AG10803 (cell line): ENCODE data around the gene NELL1.

ENCODE experiments used
- DNase-seq: peaks from one replicate; pipeline ENCODE4 v3.0.0; 2010; ENCODE audit warnings: low read depth
- H3K4me3 ChIP-seq: 2 replicates; pipeline ENCODE4 v1.5.1; 2011; ENCODE audit warnings: mild to moderate bottlenecking, low read length, control low read depth
- CTCF ChIP-seq: conservative IDR thresholded peaks from 2 replicates; pipeline ENCODE4 v1.5.1; 2011; ENCODE audit warnings: mild to moderate bottlenecking, low read length, control low read depth, inconsistent platforms

The NELL1 gene

GRCh38 chr11:20661850-20662249 is 7.5 kb upstream of the NELL1 start:
- no peak for TF ChIP-seq CTCF
- no peak for DNase-seq
- H3K4me3 ChIP-seq, result no peak overlapping the region

GRCh38 chr11:20668131-20668809 is 1.1 kb upstream of the NELL1 start:
- no peak for DNase-seq
- H3K4me3 ChIP-seq, result no peak overlapping the region
- no peak for TF ChIP-seq CTCF

- no peak for DNase-seq
- TF ChIP-seq CTCF, result no peak
- no peak overlapping the region for H3K4me3 ChIP-seq
These were observed 666 bp downstream of the NELL1 start for GRCh38 chr11:20669820-20670684.

GRCh38 chr11:20670932-20671403 is 1.6 kb downstream of the NELL1 start:
- no peak for DNase-seq
- no peak overlapping the region for H3K4me3 ChIP-seq

GRCh38 chr11:20671856-20672546 is 2.6 kb downstream of the NELL1 start:
- no peak overlapping the region for H3K4me3 ChIP-seq
- no peak for DNase-seq
- TF ChIP-seq CTCF, result no peak; the same call in 1 of the 2 replicates

More at GRCh38 chr11:20670932-20671403, 1.6 kb downstream of the NELL1 start:
- no peak for TF ChIP-seq CTCF

- no peak for DNase-seq
These were observed 3.2 kb downstream of the NELL1 start for GRCh38 chr11:20672575-20672974.

More at GRCh38 chr11:20672575-20672974, 3.2 kb downstream of the NELL1 start:
- TF ChIP-seq CTCF, result peak; percentile 43
- no peak overlapping the region for H3K4me3 ChIP-seq
